Chondrocyte (in vitro differentiated cells): ENCODE results near the gene LRRC8D. TPM values are rescaled to one million over a fixed set of nuclear protein-coding genes. Genes with fewer than 3 reads are reported as not detected.
A peak's percentile ranks its signal among the peaks of the same experiment; 100 is the strongest.

Experiments used
- DNase-seq: peaks from one replicate; pipeline ENCODE4 v3.0.0; 2021; ENCODE audit warnings: mixed read lengths, low spot score
- H3K27ac Mint-ChIP-seq: one replicate; pipeline ENCODE4 v1.8.0; 2021; ENCODE audit warnings: mild to moderate bottlenecking, moderate library complexity, mixed read lengths; ENCODE audit not compliant: unreplicated experiment
- H3K27me3 Mint-ChIP-seq: 2 replicates; pipeline ENCODE4 v1.8.0; 2021; ENCODE audit warnings: low read depth, mixed read lengths
- H3K36me3 Mint-ChIP-seq: 2 replicates; pipeline ENCODE4 v1.8.0; 2021; ENCODE audit warnings: low read depth, mixed read lengths
- H3K4me1 Mint-ChIP-seq: 2 replicates; pipeline ENCODE4 v1.8.0; 2021; ENCODE audit warnings: low read depth, mild to moderate bottlenecking, mixed read lengths
- H3K4me3 Mint-ChIP-seq: one replicate; pipeline ENCODE4 v1.8.0; 2021; ENCODE audit warnings: mild to moderate bottlenecking, moderate library complexity, mixed read lengths; ENCODE audit not compliant: unreplicated experiment
- H3K9me3 Mint-ChIP-seq: 2 replicates; pipeline ENCODE4 v1.8.0; 2021; ENCODE audit warnings: low read depth, mixed read lengths
- total RNA-seq: library from RNA; stranded (reverse); gene quantifications from 3 replicates; pipeline ENCODE4 v1.2.1, GENCODE V29; 2021
- TF ChIP-seq, protein P1 (sequence below): fragments of 200-600 bp; sonication (generic); IDR thresholded peaks from 2 replicates; pipeline ENCODE4 v1.5.0; 2021; ENCODE audit warnings: antibody characterized with exemption, mild to moderate bottlenecking, moderate library complexity

The LRRC8D gene
- total RNA-seq, 1 donor from 2014 or later = 14.9 TPM

DNA sequence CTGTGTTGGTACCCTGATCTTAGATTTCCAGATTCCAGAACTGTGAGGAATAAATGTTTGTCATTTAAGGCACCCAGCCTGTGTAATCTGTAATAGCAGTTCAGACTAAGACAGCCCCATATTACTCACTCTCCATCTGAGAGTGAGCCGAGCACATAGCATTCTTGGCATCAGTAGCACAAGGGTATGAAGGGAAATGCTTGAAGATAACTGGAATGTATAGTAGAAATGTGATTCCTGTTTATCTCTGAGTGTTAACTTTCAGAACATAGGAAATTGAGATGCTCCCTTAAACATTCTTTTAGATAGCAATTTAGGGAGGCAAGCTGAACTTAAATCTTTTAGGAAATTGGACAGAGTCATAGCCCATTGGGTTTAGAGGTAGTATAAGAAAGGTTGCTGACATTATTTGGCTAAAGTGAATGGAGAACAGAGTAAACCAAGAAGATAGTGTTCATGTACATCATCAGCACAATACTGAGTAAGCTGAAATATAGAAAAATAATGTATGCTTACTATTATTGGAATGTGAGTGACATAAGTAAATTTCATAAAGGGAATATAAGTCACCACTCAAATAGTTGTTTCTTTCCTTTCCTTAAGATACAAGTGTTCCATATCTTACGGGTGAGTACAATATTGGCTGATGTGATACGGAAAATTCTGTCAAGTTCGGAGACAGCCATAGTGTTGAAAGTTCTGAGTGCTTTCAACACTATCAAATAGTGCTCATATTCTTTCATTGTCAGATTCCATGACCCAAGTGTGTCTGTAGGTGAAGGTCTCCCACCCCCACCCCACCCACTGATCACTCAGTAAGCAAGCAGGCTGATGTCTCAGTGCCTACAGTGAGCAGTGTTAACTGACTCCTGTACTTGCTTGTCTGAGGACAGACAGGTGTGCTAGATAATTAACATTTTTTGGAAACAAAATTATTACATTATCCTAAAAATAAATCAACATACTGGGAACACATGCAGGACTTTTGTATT is 73.7 kb downstream of the LRRC8D start:
- no peaks in the 10 kb centered on the region for H3K36me3 Mint-ChIP-seq
- no peaks in the 10 kb centered on the region for H3K27me3 Mint-ChIP-seq
- peak overlapping the region; percentile 69 for H3K27ac Mint-ChIP-seq
- TF ChIP-seq, protein P1, sequence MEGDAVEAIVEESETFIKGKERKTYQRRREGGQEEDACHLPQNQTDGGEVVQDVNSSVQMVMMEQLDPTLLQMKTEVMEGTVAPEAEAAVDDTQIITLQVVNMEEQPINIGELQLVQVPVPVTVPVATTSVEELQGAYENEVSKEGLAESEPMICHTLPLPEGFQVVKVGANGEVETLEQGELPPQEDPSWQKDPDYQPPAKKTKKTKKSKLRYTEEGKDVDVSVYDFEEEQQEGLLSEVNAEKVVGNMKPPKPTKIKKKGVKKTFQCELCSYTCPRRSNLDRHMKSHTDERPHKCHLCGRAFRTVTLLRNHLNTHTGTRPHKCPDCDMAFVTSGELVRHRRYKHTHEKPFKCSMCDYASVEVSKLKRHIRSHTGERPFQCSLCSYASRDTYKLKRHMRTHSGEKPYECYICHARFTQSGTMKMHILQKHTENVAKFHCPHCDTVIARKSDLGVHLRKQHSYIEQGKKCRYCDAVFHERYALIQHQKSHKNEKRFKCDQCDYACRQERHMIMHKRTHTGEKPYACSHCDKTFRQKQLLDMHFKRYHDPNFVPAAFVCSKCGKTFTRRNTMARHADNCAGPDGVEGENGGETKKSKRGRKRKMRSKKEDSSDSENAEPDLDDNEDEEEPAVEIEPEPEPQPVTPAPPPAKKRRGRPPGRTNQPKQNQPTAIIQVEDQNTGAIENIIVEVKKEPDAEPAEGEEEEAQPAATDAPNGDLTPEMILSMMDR = no peak
- peaks cover 29% of the 10 kb centered on the region for H3K4me1 Mint-ChIP-seq
- H3K9me3 Mint-ChIP-seq = no peaks in the 10 kb centered on the region
- DNase-seq = no peak
- no peak overlapping the region for H3K4me3 Mint-ChIP-seq

DNA sequence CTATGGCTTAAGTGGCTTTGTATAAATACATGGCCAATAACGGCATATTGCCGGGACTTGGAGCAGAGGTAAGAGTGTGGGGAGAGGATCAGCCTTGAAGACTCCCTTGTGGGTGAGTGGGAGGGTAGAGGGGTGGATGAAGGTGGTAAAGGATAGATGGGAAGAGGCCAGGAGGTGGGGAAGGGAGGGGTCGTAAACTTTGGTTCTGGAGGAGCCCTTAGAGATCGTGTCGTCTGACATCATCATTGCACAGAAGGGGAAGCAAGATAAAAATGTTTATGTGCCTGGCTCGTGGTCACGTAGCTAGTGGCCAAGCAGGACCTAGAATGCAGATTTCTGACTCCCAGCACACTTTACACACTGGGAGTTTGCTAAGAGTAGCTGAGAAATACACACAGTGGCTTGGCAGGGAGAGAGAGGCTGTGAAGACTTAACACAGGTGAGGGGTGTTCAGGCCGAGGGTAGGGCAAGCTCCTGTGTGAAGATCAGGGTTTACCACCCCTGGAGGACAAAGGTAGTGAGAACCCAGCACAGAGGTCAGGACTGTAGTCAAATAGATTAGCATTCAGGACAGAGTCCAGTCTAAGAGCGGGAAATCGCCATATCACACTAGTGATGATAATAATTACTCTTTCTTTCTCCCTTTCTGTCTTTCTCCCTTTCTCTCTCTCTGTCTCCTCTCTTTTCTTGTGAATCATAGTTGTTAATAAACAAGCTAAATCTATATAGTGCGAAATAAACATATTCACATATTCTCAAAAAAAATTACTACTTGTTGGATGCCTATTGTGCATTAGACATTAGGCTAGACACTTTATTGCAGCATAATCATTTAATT is 75.5 kb downstream of the LRRC8D start:
- Mint-ChIP-seq H3K4me3 (no peak overlapping the region), H3K9me3 (no peaks in the 10 kb centered on the region), H3K4me1 (peaks cover 19% of the 10 kb centered on the region), H3K27me3 (no peaks in the 10 kb centered on the region), H3K27ac (no peak overlapping the region), H3K36me3 (no peaks in the 10 kb centered on the region)
- TF ChIP-seq, protein P1 = no peak
- no peak for DNase-seq

DNA sequence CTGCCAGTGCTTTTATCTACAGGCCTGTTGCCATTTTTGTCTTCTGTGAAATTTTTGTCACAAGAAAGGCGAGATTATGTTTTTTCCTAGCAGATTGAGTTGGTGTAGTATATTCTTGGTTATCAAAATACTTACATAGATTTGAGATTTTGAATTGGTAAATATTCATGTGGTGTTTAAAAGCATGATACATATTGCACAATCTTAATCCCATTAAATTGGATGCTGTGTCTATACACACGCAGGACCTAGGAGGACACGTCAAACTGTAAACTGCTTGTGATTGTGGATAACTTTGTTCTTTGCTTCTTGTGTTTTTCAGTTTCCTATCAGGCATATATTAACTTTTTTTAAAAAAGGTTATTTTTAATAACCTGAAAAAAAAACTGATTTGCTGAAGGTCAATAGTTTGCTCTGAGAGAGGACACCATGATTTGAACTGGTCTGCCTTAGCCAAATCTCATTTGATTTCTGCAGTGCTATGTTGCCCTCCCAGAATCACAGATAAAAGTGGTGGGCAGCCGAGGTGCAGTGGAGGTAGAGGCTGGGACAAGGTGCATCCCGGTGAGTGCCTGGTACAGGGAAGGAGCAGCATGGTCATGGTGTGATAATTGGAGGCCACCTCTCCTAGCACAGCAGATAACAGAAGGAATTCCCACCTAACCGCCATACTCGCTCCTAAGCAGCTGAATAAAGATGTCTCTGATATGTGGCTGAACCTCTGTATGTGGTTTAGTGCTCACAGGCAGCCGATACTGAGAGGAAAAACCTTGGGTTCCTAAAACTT is 76.7 kb downstream of the LRRC8D start:
- H3K4me3 Mint-ChIP-seq = no peak overlapping the region
- H3K9me3 Mint-ChIP-seq = no peaks in the 10 kb centered on the region
- no peaks in the 10 kb centered on the region for H3K27me3 Mint-ChIP-seq
- TF ChIP-seq, protein P1 = no peak
- no peak for DNase-seq
- no peak overlapping the region for H3K27ac Mint-ChIP-seq
- peaks cover 16% of the 10 kb centered on the region for H3K4me1 Mint-ChIP-seq
- no peaks in the 10 kb centered on the region for H3K36me3 Mint-ChIP-seq

GRCh38 chr1:89898150-89898549 is 77.3 kb downstream of the LRRC8D start:
- TF ChIP-seq, protein P1 = no peak
- peaks cover 15% of the 10 kb centered on the region for H3K4me1 Mint-ChIP-seq
- H3K9me3 Mint-ChIP-seq = no peaks in the 10 kb centered on the region
- no peak for DNase-seq
- H3K27ac Mint-ChIP-seq = no peak overlapping the region
- no peak overlapping the region for H3K4me3 Mint-ChIP-seq
- no peaks in the 10 kb centered on the region for H3K27me3 Mint-ChIP-seq
- H3K36me3 Mint-ChIP-seq = no peaks in the 10 kb centered on the region
